Neuronal stem cell (in vitro differentiated cells): ENCODE measurements around the gene SLC9A7.

Experiments
- DNase-seq: peaks from one replicate; pipeline ENCODE4 v3.0.0-alpha.2; 2013; ENCODE audit warnings: low spot score
- H2AFZ ChIP-seq: one replicate; pipeline ENCODE4 v1.6.1; 2013; ENCODE audit warnings: mild to moderate bottlenecking, low read length, inconsistent platforms
- H2AK5ac ChIP-seq: 2 replicates; pipeline ENCODE4 v1.6.1; 2013; ENCODE audit warnings: low read depth, mild to moderate bottlenecking, inconsistent platforms, low read length, moderate library complexity, mixed read lengths
- H2BK120ac ChIP-seq: 2 replicates; pipeline ENCODE4 v1.6.1; 2013; ENCODE audit warnings: low read depth, mild to moderate bottlenecking, inconsistent platforms, low read length, moderate library complexity, mixed read lengths
- H2BK12ac ChIP-seq: one replicate; pipeline ENCODE4 v1.6.1; 2013; ENCODE audit warnings: low read length, inconsistent platforms
- H2BK15ac ChIP-seq: 2 replicates; pipeline ENCODE4 v1.6.1; 2013; ENCODE audit warnings: mild to moderate bottlenecking, low read length, inconsistent platforms, mixed read lengths
- H2BK5ac ChIP-seq: one replicate; pipeline ENCODE4 v1.6.1; 2013; ENCODE audit warnings: inconsistent platforms, mild to moderate bottlenecking, low read length, moderate library complexity
- H3K14ac ChIP-seq: one replicate; pipeline ENCODE4 v1.6.1; 2013; ENCODE audit warnings: low read length, inconsistent platforms
- H3K18ac ChIP-seq: 2 replicates; pipeline ENCODE4 v1.6.1; 2013; ENCODE audit warnings: low read length, inconsistent platforms
- H3K23ac ChIP-seq: 2 replicates; pipeline ENCODE4 v1.6.1; 2013; ENCODE audit warnings: low read depth, mild to moderate bottlenecking, mixed read lengths, low read length, inconsistent platforms; ENCODE audit not compliant: poor library complexity
- H3K27ac ChIP-seq: replicated peaks from 3 replicates; pipeline ENCODE4 v1.5.1; 2013; ENCODE audit warnings: low read length, inconsistent platforms
- H3K27me3 ChIP-seq, 3 experiments: 2 replicates each; pipeline ENCODE4 v1.6.1; 2013; ENCODE audit warnings: low read length in 3 of 3, mild to moderate bottlenecking in 2 of 3, inconsistent platforms in 1 of 3, low read depth in 1 of 3, mixed read lengths in 1 of 3, moderate library complexity in 1 of 3; ENCODE audit not compliant: control insufficient read depth in 3 of 3, insufficient read depth in 3 of 3
- H3K36me3 ChIP-seq, 2 donors: replicated peaks in 1 of 2; 2 replicates each; pipeline ENCODE4 v1.6.1; 2013; ENCODE audit warnings: low read length in 2 of 2; ENCODE audit not compliant: control insufficient read depth in 2 of 2, insufficient read depth in 2 of 2
- H3K4ac ChIP-seq: 2 replicates; pipeline ENCODE4 v1.6.1; 2013; ENCODE audit warnings: inconsistent platforms, mild to moderate bottlenecking, low read length, moderate library complexity
- H3K4me1 ChIP-seq, 2 donors: 1 replicate in 1 of 2; 2 replicates in 1 of 2; pipeline ENCODE4 v1.6.1; 2013; ENCODE audit warnings: low read length in 2 of 2, low read depth in 1 of 2; ENCODE audit not compliant: control insufficient read depth in 2 of 2, insufficient read depth in 1 of 2
- H3K4me2 ChIP-seq: one replicate; pipeline ENCODE4 v1.6.1; 2013; ENCODE audit warnings: mild to moderate bottlenecking, low read length, inconsistent platforms; ENCODE audit not compliant: insufficient read depth, poor library complexity, severe bottlenecking
- H3K4me3 ChIP-seq, 2 donors: 2 replicates each; pipeline ENCODE4 v1.5.1; 2013; ENCODE audit warnings: low read length in 2 of 2, mild to moderate bottlenecking in 2 of 2, inconsistent platforms in 1 of 2, moderate library complexity in 1 of 2
- H3K79me1 ChIP-seq: one replicate; pipeline ENCODE4 v1.6.1; 2013; ENCODE audit warnings: low read depth, mild to moderate bottlenecking, inconsistent platforms, low read length, moderate library complexity
- H3K9ac ChIP-seq: one replicate; pipeline ENCODE4 v1.6.1; 2013; ENCODE audit warnings: mild to moderate bottlenecking, low read depth, low read length, inconsistent platforms; ENCODE audit not compliant: poor library complexity
- H3K9me3 ChIP-seq, 2 donors: replicated peaks in 1 of 2; 2 replicates each; pipeline versions ENCODE3 to v1.6.1; 2013; ENCODE audit warnings: low read length in 2 of 2, mild to moderate bottlenecking in 2 of 2, inconsistent platforms in 1 of 2, low read depth in 1 of 2, mixed read lengths in 1 of 2, moderate library complexity in 1 of 2; ENCODE audit not compliant: control insufficient read depth in 2 of 2, insufficient read depth in 1 of 2
- H4K8ac ChIP-seq: one replicate; pipeline ENCODE4 v1.6.1; 2013; ENCODE audit warnings: low read depth, mild to moderate bottlenecking, inconsistent platforms, low read length, moderate library complexity
- H4K91ac ChIP-seq: one replicate; pipeline ENCODE4 v1.6.1; 2013; ENCODE audit warnings: low read length, low read depth, mild to moderate bottlenecking, inconsistent platforms; ENCODE audit not compliant: poor library complexity
- WGBS, 2 donors: extraction: QIAGEN DNeasy Blood & Tissue Kit; methylation state at CpG; one replicate each; pipeline ENCODE4 v1.1.7; 2013; ENCODE audit warnings: missing lambda C conversion rate in 2 of 2, mixed read lengths in 1 of 2; ENCODE audit not compliant: insufficient read length in 2 of 2, insufficient replicate concordance in 1 of 2; ENCODE audit errors: extremely low coverage in 2 of 2; 5-methylcytosine and 5-hydroxymethylcytosine counted together

SLC9A7 gene

DNA sequence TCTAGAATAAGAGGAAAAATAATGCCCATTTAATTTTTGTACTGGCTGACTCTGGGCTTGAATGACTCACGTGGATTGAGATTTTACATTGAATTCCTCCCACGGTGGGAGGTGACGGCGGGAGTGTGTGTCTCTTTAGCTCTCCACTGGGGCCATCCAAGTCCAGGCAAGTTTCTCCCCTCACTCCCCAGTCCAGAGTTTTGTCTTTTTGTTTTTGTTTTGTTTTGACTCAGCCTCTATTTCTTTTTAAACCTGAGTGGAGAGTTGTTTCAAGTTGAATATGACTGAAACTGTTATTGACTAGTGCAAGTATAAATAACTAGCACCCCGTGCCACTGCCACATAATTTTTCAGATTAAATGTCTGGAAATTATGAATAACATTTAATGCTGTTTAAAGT lies 171.8 kb downstream of the SLC9A7 start:
- H3K4ac ChIP-seq: no peak overlapping the region
- H2BK15ac ChIP-seq: no peak overlapping the region
- H3K79me1 ChIP-seq: no peaks in the 10 kb centered on the region
- no peak overlapping the region for H4K8ac ChIP-seq
- no peak overlapping the region for H3K14ac ChIP-seq
- no peaks in the 10 kb centered on the region for H3K27me3 ChIP-seq
- H3K23ac ChIP-seq: no peak overlapping the region
- no peak overlapping the region for H3K4me2 ChIP-seq
- H3K9me3 ChIP-seq: no peaks in the 10 kb centered on the region
- no peak for DNase-seq
- no peak overlapping the region for H2AK5ac ChIP-seq
- H3K9ac ChIP-seq: no peak overlapping the region
- H4K91ac ChIP-seq: no peak overlapping the region
- H3K4me3 ChIP-seq: no peak overlapping the region
- no peak overlapping the region for H2BK12ac ChIP-seq
- no peak overlapping the region for H3K18ac ChIP-seq
- H3K36me3 ChIP-seq: no peaks in the 10 kb centered on the region
- no CpG with 5 or more reads among the region's 5 CpGs for WGBS, 2 donors
- no peak overlapping the region for H3K27ac ChIP-seq
- H2AFZ ChIP-seq: no peak overlapping the region
- H2BK5ac ChIP-seq: no peak overlapping the region
- no peak overlapping the region for H2BK120ac ChIP-seq
- peaks cover 3 to 15% of the 10 kb centered on the region in 2 donors for H3K4me1 ChIP-seq

DNA sequence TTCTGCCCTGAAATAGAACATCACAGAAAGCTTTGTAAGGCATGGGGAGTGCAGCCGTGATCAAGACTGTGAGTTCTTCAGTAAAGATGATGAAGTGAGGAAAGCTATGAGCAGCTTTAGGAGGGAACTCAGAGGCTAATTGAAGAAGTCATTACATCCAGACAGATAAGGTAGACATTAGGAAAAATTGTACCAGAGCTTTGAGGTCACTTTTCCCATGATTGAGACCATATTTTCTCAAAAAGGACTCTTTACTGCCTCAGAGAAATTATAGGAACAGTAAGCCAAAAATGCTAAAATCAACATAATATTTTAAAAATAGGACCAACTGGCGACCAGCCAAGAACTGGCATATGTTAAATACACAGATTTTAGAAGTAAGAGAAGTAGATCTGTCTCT lies 174.2 kb downstream of the SLC9A7 start:
- Histone ChIP-seq H4K8ac (no peak overlapping the region), H2AFZ (no peak overlapping the region), H3K4me2 (no peak overlapping the region), H3K27me3 (no peaks in the 10 kb centered on the region), H3K9ac (no peak overlapping the region), H3K79me1 (no peaks in the 10 kb centered on the region), H3K27ac (no peak overlapping the region), H3K18ac (no peak overlapping the region), H2BK12ac (no peak overlapping the region), H3K9me3 (no peaks in the 10 kb centered on the region), H2BK15ac (no peak overlapping the region), H3K36me3 (no peaks in the 10 kb centered on the region), H3K14ac (no peak overlapping the region), H2AK5ac (no peak overlapping the region), H3K4me3 (no peak overlapping the region), H2BK5ac (no peak overlapping the region), H3K4ac (no peak overlapping the region), H3K4me1 (peaks cover 3 to 15% of the 10 kb centered on the region in 2 donors), H4K91ac (no peak overlapping the region), H3K23ac (no peak overlapping the region), H2BK120ac (no peak overlapping the region)
- no CpG with 5 or more reads among the region's 2 CpGs for WGBS, 2 donors
- DNase-seq: no peak

- Histone ChIP-seq H3K14ac (no peak overlapping the region), H3K18ac (no peak overlapping the region), H4K91ac (no peak overlapping the region), H3K4me2 (no peak overlapping the region), H3K23ac (no peak overlapping the region), H4K8ac (no peak overlapping the region), H2AFZ (no peak overlapping the region), H3K4me1 (peaks cover 3 to 13% of the 10 kb centered on the region in 2 donors), H3K27ac (no peak overlapping the region), H2BK12ac (no peak overlapping the region), H3K4me3 (no peak overlapping the region), H2BK120ac (no peak overlapping the region), H3K27me3 (no peaks in the 10 kb centered on the region), H2BK15ac (no peak overlapping the region), H3K36me3 (no peaks in the 10 kb centered on the region), H3K4ac (no peak overlapping the region), H3K79me1 (no peaks in the 10 kb centered on the region), H2BK5ac (no peak overlapping the region), H3K9me3 (no peaks in the 10 kb centered on the region), H2AK5ac (no peak overlapping the region), H3K9ac (no peak overlapping the region)
- WGBS, 2 donors: no CpG with 5 or more reads among the region's 1 CpG
- DNase-seq: no peak
These were observed 176.0 kb downstream of the SLC9A7 start for GRCh38 chrX:46582966-46583365.

- H4K91ac ChIP-seq: no peak overlapping the region
- no peaks in the 10 kb centered on the region for H3K9me3 ChIP-seq
- H3K36me3 ChIP-seq: no peaks in the 10 kb centered on the region
- no peak overlapping the region for H2BK5ac ChIP-seq
- no peaks in the 10 kb centered on the region for H3K27me3 ChIP-seq
- H3K4me3 ChIP-seq: no peak overlapping the region
- H3K18ac ChIP-seq: no peak overlapping the region
- H3K79me1 ChIP-seq: no peaks in the 10 kb centered on the region
- no peak overlapping the region for H2BK120ac ChIP-seq
- no peak overlapping the region for H2AFZ ChIP-seq
- H3K14ac ChIP-seq: no peak overlapping the region
- H2AK5ac ChIP-seq: no peak overlapping the region
- H3K4ac ChIP-seq: no peak overlapping the region
- no peak overlapping the region for H2BK12ac ChIP-seq
- peaks cover 0 to 12% of the 10 kb centered on the region in 2 donors for H3K4me1 ChIP-seq
- H2BK15ac ChIP-seq: no peak overlapping the region
- H4K8ac ChIP-seq: no peak overlapping the region
- no peak overlapping the region for H3K23ac ChIP-seq
- no peak overlapping the region for H3K27ac ChIP-seq
- no peak overlapping the region for H3K9ac ChIP-seq
- no peak for DNase-seq
- H3K4me2 ChIP-seq: no peak overlapping the region
- no CpG with 5 or more reads among the region's 3 CpGs for WGBS, 2 donors
These were observed 176.6 kb downstream of the SLC9A7 start for GRCh38 chrX:46582325-46582724.
